NCI-H524 (cell line): ENCODE results near the gene DNAH7.
"Not testable (repeated sequence)": the region's sequence is repeated elsewhere in the genome, so short reads cannot be mapped to it uniquely, and the experiment has no call there.

ENCODE experiments used
- DNase-seq, 2 experiments: peaks; one replicate each; lab custom pipeline; 2025; lab: John Stamatoyannopoulos, UW

The DNAH7 gene

GRCh38 chr2:195721042-195721441 is 347.6 kb downstream of the DNAH7 start:
- DNase-seq = no peak

GRCh38 chr2:195716466-195716865 is 352.2 kb downstream of the DNAH7 start:
- no peak for DNase-seq

GRCh38 chr2:195711478-195711877 is 357.2 kb downstream of the DNAH7 start:
- DNase-seq = no peak

- DNase-seq = no peak
Measured at GRCh38 chr2:195709901-195710806, 358.5 kb downstream of the DNAH7 start.

GRCh38 chr2:195706161-195706900 is 362.3 kb downstream of the DNAH7 start:
- no peak for DNase-seq

- DNase-seq = no peak
Measured at GRCh38 chr2:195700480-195700879, 368.2 kb downstream of the DNAH7 start.

- no peak for DNase-seq
Measured at GRCh38 chr2:195697681-195698220, 370.9 kb downstream of the DNAH7 start.

- DNase-seq = no peak
Measured at GRCh38 chr2:195696012-195696411, 372.6 kb downstream of the DNAH7 start.

- no peak for DNase-seq
Measured at GRCh38 chr2:195695002-195695631, 373.5 kb downstream of the DNAH7 start.

GRCh38 chr2:195694553-195694952 is 374.1 kb downstream of the DNAH7 start:
- DNase-seq = no peak

- not testable (repeated sequence) for DNase-seq
Measured at GRCh38 chr2:195692531-195692930, 376.1 kb downstream of the DNAH7 start.
